Endothelial cell of umbilical vein (primary cell): Measurements from ENCODE around the gene IFNGR1. TPM values are rescaled to one million over a fixed set of nuclear protein-coding genes. Genes with fewer than 3 reads are reported as not detected.

Source experiments
- BruUV-seq: library from RNA; stranded (reverse); fragments of 400-500 nt; replicated peaks from 2 replicates; lab custom pipeline; 2021; lab: Mats Ljungman, UMichigan
- CTCF ChIA-PET: fragments of 300-600, 350-600 bp; sonication (Branson Sonifier 250); formaldehyde crosslinking; loops from one replicate; lab custom pipeline; 2021; ENCODE audit warnings: antibody characterized with exemption, inconsistent platforms; lab: Charles Lee
- POLR2A ChIA-PET: fragments of 300-600, 350-600 bp; sonication (Branson Sonifier 250); formaldehyde crosslinking; loops from one replicate; lab custom pipeline; 2021; ENCODE audit warnings: antibody characterized with exemption, inconsistent platforms; lab: Charles Lee
- DNase-seq: peaks from one replicate; pipeline ENCODE4 v3.0.0-alpha.2; 2011; ENCODE audit warnings: low read depth, low spot score
- FAIRE-seq: peaks from 2 replicates; lab custom pipeline; 2011; peaks lifted over from hg19 to GRCh38; lab: Jason Lieb, UNC
- H2AFZ ChIP-seq: 2 replicates; pipeline ENCODE4 v1.6.0; 2012; ENCODE audit warnings: low read depth, low read length, control low read depth, inconsistent platforms
- H3K27ac ChIP-seq: 2 replicates; pipeline ENCODE4 v1.5.1; 2011; ENCODE audit warnings: low read depth, mild to moderate bottlenecking, control low read depth, low read length, moderate library complexity; ENCODE audit not compliant: insufficient read depth
- H3K27me3 ChIP-seq, 2 experiments: 2 replicates each; pipeline versions ENCODE4 v1.6.0 to v1.6.1; 2011; ENCODE audit warnings: low read length in 2 of 2, mixed read lengths in 1 of 2; ENCODE audit not compliant: control insufficient read depth in 2 of 2, insufficient read depth in 2 of 2
- H3K36me3 ChIP-seq, 2 experiments: 2 replicates in 1 of 2; 3 replicates in 1 of 2; pipeline ENCODE4 v1.5.1; 2011; ENCODE audit warnings: low read length in 2 of 2, mild to moderate bottlenecking in 1 of 2, moderate library complexity in 1 of 2; ENCODE audit not compliant: control insufficient read depth in 2 of 2, insufficient read depth in 2 of 2; ENCODE audit errors: extremely low read depth in 1 of 2
- H3K4me1 ChIP-seq: 3 replicates; pipeline ENCODE4 v1.5.1; 2011; ENCODE audit warnings: mild to moderate bottlenecking, low read length; ENCODE audit not compliant: control insufficient read depth, insufficient read depth; ENCODE audit errors: extremely low read depth
- H3K4me2 ChIP-seq: 2 replicates; pipeline ENCODE4 v1.6.1; 2011; ENCODE audit warnings: low read length, control low read depth, mixed read lengths; ENCODE audit not compliant: insufficient read depth
- H3K4me3 ChIP-seq, 3 experiments: fragments of 200-600 bp in 1 of 3; sonication (generic), shearing (Covaris generic) in 1 of 3; replicated peaks in 1 of 3; 2 replicates each; pipeline ENCODE4 v1.5.1; 2011 to 2016; ENCODE audit warnings: control low read depth in 3 of 3, low read length in 3 of 3, mild to moderate bottlenecking in 2 of 3, inconsistent platforms in 1 of 3, low read depth in 1 of 3, moderate library complexity in 1 of 3; ENCODE audit not compliant: insufficient read depth in 1 of 3
- H3K79me2 ChIP-seq: 2 replicates; pipeline ENCODE4 v1.6.0; 2012; ENCODE audit warnings: low read length, inconsistent platforms; ENCODE audit not compliant: control insufficient read depth, insufficient read depth
- H3K9ac ChIP-seq: replicated peaks from 2 replicates; pipeline ENCODE3; 2011; ENCODE audit warnings: low read length, control low read depth; ENCODE audit not compliant: insufficient read depth; ENCODE audit errors: extremely low read depth
- H3K9me1 ChIP-seq: replicated peaks from 3 replicates; pipeline ENCODE4 v1.6.0; 2011; ENCODE audit warnings: mild to moderate bottlenecking, low read length; ENCODE audit not compliant: control insufficient read depth, insufficient read depth; ENCODE audit errors: extremely low read depth
- H3K9me3 ChIP-seq: replicated peaks from 2 replicates; pipeline ENCODE4 v1.5.1; 2012; ENCODE audit warnings: low read length, inconsistent platforms; ENCODE audit not compliant: control insufficient read depth, insufficient read depth
- H4K20me1 ChIP-seq: replicated peaks from 2 replicates; pipeline ENCODE3; 2011; ENCODE audit warnings: mild to moderate bottlenecking, low read length; ENCODE audit not compliant: control insufficient read depth, insufficient read depth; ENCODE audit errors: extremely low read depth
- CTCF ChIP-seq, 2 donors: IDR thresholded peaks; 1 replicate in 1 of 2; 2 replicates in 1 of 2; pipeline ENCODE4 v1.5.1; 2011; ENCODE audit warnings: low read length in 2 of 2, mild to moderate bottlenecking in 2 of 2, moderate library complexity in 2 of 2, control low read depth in 1 of 2, inconsistent platforms in 1 of 2, low read depth in 1 of 2; ENCODE audit not compliant: insufficient read depth in 1 of 2; ENCODE audit errors: extremely low read depth in 1 of 2
- EZH2 ChIP-seq: IDR thresholded peaks from 2 replicates; pipeline ENCODE4 v1.6.1; 2012; ENCODE audit warnings: borderline replicate concordance, low read depth, mild to moderate bottlenecking, moderate library complexity, low read length, inconsistent platforms; ENCODE audit not compliant: severe bottlenecking
- FOS ChIP-seq: IDR thresholded peaks from 2 replicates; pipeline ENCODE4 v1.6.1; 2011; ENCODE audit warnings: mild to moderate bottlenecking, low read length, moderate library complexity, borderline replicate concordance; ENCODE audit not compliant: insufficient read depth
- GATA2 ChIP-seq: IDR thresholded peaks from 2 replicates; pipeline ENCODE4 v1.7.0; 2011; ENCODE audit warnings: low read depth, mild to moderate bottlenecking, moderate library complexity, mixed read lengths, low read length; ENCODE audit not compliant: insufficient read length, insufficient read depth
- JUN ChIP-seq: IDR thresholded peaks from 2 replicates; pipeline ENCODE4 v1.6.1; 2011; ENCODE audit warnings: borderline replicate concordance, low read depth; ENCODE audit not compliant: insufficient read length, insufficient read depth
- MAX ChIP-seq: IDR thresholded peaks from 2 replicates; pipeline ENCODE4 v1.6.1; 2011; ENCODE audit not compliant: insufficient read depth, insufficient read length
- MYC ChIP-seq: IDR thresholded peaks from one replicate; pipeline ENCODE4 v1.6.1; 2011; ENCODE audit warnings: mild to moderate bottlenecking, low read depth, low read length
- POLR2A ChIP-seq: IDR thresholded peaks from 2 replicates; pipeline ENCODE4 v1.6.1; 2012; ENCODE audit warnings: low read depth, mild to moderate bottlenecking, control low read depth, low read length
- POLR2AphosphoS5 ChIP-seq: IDR thresholded peaks from 2 replicates; pipeline ENCODE4 v1.6.1; 2012; ENCODE audit warnings: low read depth, mild to moderate bottlenecking, control low read depth, low read length, moderate library complexity; ENCODE audit not compliant: insufficient read depth
- dilution Hi-C: fragments of 300-500 bp; cut with MboI; formaldehyde crosslinking; loops from one replicate; pipeline ENCODE4 v1.15.0; 2019; ENCODE audit warnings: low sequenced_read_pairs; ENCODE audit not compliant: extremely low pct_ligation_motif_present
- intact Hi-C: fragments of 100-400 bp; cut with micrococcal nuclease; formaldehyde crosslinking; loops from one replicate; pipeline ENCODE4 v1.10.0; 2022
- polyA plus RNA-seq, 4 experiments: library from polyadenylated mRNA; depleted of rRNA in 3 of 4; stranded (reverse) in 3 of 4; unstranded in 1 of 4; fragments of >200 nt; gene quantifications; 2 replicates each; pipeline versions ENCODE4 v1.2.1 to v1.2.3, GENCODE V29; 2011 to 2012; ENCODE audit warnings: missing spikeins in 1 of 4
- total RNA-seq: library from RNA; stranded (reverse); gene quantifications from 2 replicates; pipeline ENCODE4 v1.2.3, GENCODE V29; 2021

Gene IFNGR1
- total and polyA plus RNA-seq, 2 donors (not counting 3 experiments of a cell fraction or from before 2014, with no cell fraction given), result 19.1 to 31.2 TPM

GRCh38 chr6:137171053-137171374 is 48.2 kb downstream of the IFNGR1 start:
- dilution Hi-C loops, result no loop called here
- H3K4me2 ChIP-seq, result no peak overlapping the region
- CTCF ChIA-PET, result no interaction called here
- no peaks in the 10 kb centered on the region for H3K36me3 ChIP-seq
- no peaks in the 10 kb centered on the region for H4K20me1 ChIP-seq
- DNase-seq (no peak), FAIRE-seq (no peak)
- no peak overlapping the region for H3K27ac ChIP-seq
- intact Hi-C loops, result no loop called here
- TF ChIP-seq JUN, result no peak
- TF ChIP-seq GATA2, result no peak
- TF ChIP-seq EZH2, result no peak
- no peak for TF ChIP-seq MYC
- TF ChIP-seq POLR2AphosphoS5, result no peak
- no peak for TF ChIP-seq FOS
- TF ChIP-seq POLR2A, result no peak
- TF ChIP-seq CTCF (IDR thresholded peaks at IDR 0.05; ENCODE audit: extremely low read depth in 1 of 2, insufficient read depth in 1 of 2, low read depth in 1 of 2, low read length in 2 of 2), result no peak
- TF ChIP-seq MAX, result no peak
- H3K9me3 ChIP-seq, result no peaks in the 10 kb centered on the region
- H3K79me2 ChIP-seq, result no peaks in the 10 kb centered on the region
- POLR2A ChIA-PET, result no interaction called here
- H3K9me1 ChIP-seq, result no peaks in the 10 kb centered on the region
- no peaks in the 10 kb centered on the region for H3K4me1 ChIP-seq
- no peak overlapping the region for H3K9ac ChIP-seq
- H3K4me3 ChIP-seq, result no peak overlapping the region
- BruUV-seq, result no TSS peak
- no peaks in the 10 kb centered on the region for H3K27me3 ChIP-seq
- H2AFZ ChIP-seq, result no peak overlapping the region
